Transverse colon (tissue), 4 donors: ENCODE results near the gene CCDC148. TPM values are rescaled to one million over a fixed set of nuclear protein-coding genes. Genes with fewer than 3 reads are reported as not detected.

Source experiments
- DNase-seq: peaks from one replicate; pipeline ENCODE4 v3.0.0-alpha.2; 2019
- H3K27ac ChIP-seq, 4 donors: fragments of 200-600 bp; sonication (generic); 2 replicates each; pipeline ENCODE4 v1.5.1; 2016 to 2018; ENCODE audit warnings: inconsistent platforms in 4 of 4
- H3K27me3 ChIP-seq: fragments of 200-600 bp; sonication (generic); 2 replicates; pipeline ENCODE4 v1.5.1; 2017; ENCODE audit warnings: inconsistent platforms
- H3K36me3 ChIP-seq, 4 donors: fragments of 200-600 bp; sonication (generic); 2 replicates each; pipeline ENCODE4 v1.5.1; 2017 to 2019; ENCODE audit warnings: inconsistent platforms in 4 of 4
- H3K4me1 ChIP-seq, 4 donors: fragments of 200-600 bp; sonication (generic); 2 replicates each; pipeline ENCODE4 v1.5.1; 2017 to 2020; ENCODE audit warnings: inconsistent platforms in 4 of 4
- H3K4me3 ChIP-seq, 4 donors: fragments of 200-600 bp; sonication (generic); 1 replicate in 1 of 4; 2 replicates in 3 of 4; pipeline versions ENCODE4 v1.5.1 to v1.6.1; 2017 to 2019; ENCODE audit warnings: inconsistent platforms in 4 of 4
- H3K9me3 ChIP-seq, 2 donors: fragments of 200-600 bp; sonication (generic); 2 replicates each; pipeline ENCODE4 v1.5.1; 2017 to 2019; ENCODE audit warnings: inconsistent platforms in 2 of 2
- EP300 ChIP-seq: sonication (generic); formaldehyde crosslinking; IDR thresholded peaks from one replicate; pipeline ENCODE4 v1.6.1; 2017; ENCODE audit warnings: antibody characterized with exemption, low read depth
- POLR2A ChIP-seq: fragments of 450-650 bp; IDR thresholded peaks from one replicate; pipeline ENCODE4 v1.6.1; 2016; ENCODE audit warnings: antibody characterized with exemption, mild to moderate bottlenecking, moderate library complexity
- POLR2AphosphoS5 ChIP-seq, 3 donors: sonication (generic); formaldehyde crosslinking; IDR thresholded peaks; one replicate each; pipeline ENCODE4 v1.6.1; 2016; ENCODE audit warnings: antibody characterized with exemption in 3 of 3
- WGBS, 2 donors: methylation state at CpG; one replicate each; pipeline ENCODE4 v1.1.5; 2018; ENCODE audit warnings: low coverage in 1 of 2; 5-methylcytosine and 5-hydroxymethylcytosine counted together
- in situ Hi-C, 4 donors: fragments of 200-750 bp; cut with MboI; loops; one replicate each; pipeline versions ENCODE4 v1.15.0 to v1.15.1; 2017; ENCODE audit warnings: low sequenced_read_pairs in 3 of 4, low pct_ligation_motif_present in 1 of 4, low pct_unique_long_range_greater_than_20kb in 1 of 4
- intact Hi-C: fragments of 100-400 bp; cut with DNase I; formaldehyde crosslinking; loops from one replicate; pipeline ENCODE4 v1.15.1; 2023; ENCODE audit warnings: low total_unique reads
- total RNA-seq, 4 donors: library from RNA; depleted of rRNA; stranded (reverse); fragments of >200 nt; gene quantifications; one replicate each; pipeline ENCODE4 v1.1.0, GENCODE V29; 2016
- TF ChIP-seq, protein P1 (sequence below), 5 experiments: fragments of 200-600 bp in 3 of 5; fragments of 450-650 bp in 2 of 5; sonication (generic) in 3 of 5; IDR thresholded peaks; 1 replicate in 2 of 5; 2 replicates in 3 of 5; pipeline ENCODE4 v1.5.1; 2016 to 2017; ENCODE audit warnings: antibody characterized with exemption in 5 of 5, inconsistent platforms in 3 of 5, mild to moderate bottlenecking in 2 of 5, moderate library complexity in 1 of 5

Gene CCDC148
- total RNA-seq, 4 donors from 2014 or later = 0.48 TPM; not detected in 3

DNA sequence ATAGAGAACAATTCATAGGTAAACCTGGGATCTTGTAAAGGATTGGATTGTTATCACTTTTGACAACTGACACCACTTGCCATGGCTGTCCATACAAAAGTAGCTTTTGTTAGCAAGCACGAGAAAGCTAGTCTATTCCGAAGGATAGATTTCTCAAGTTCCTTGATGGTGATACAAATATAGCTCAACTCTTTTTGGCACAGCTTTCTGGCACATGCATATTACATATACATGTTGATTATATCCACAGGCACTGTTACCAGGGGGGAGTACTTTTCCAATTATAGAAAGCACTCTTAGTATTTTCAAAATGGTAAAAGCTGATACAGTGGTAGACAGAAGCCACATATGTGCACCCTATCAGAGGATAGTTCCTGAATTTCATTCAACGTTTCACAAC is 186.0 kb downstream of the CCDC148 start:
- 88 to 96% methylated on average over 3 of the region's 3 CpGs for WGBS, 2 donors
- no peak for DNase-seq
- Histone ChIP-seq H3K9me3 (no peaks in the 10 kb centered on the region), H3K4me3 (no peak overlapping the region), H3K4me1 (no peaks in the 10 kb centered on the region), H3K36me3 (no peaks in the 10 kb centered on the region), H3K27ac (no peak overlapping the region), H3K27me3 (no peaks in the 10 kb centered on the region)
- TF ChIP-seq, protein P1, sequence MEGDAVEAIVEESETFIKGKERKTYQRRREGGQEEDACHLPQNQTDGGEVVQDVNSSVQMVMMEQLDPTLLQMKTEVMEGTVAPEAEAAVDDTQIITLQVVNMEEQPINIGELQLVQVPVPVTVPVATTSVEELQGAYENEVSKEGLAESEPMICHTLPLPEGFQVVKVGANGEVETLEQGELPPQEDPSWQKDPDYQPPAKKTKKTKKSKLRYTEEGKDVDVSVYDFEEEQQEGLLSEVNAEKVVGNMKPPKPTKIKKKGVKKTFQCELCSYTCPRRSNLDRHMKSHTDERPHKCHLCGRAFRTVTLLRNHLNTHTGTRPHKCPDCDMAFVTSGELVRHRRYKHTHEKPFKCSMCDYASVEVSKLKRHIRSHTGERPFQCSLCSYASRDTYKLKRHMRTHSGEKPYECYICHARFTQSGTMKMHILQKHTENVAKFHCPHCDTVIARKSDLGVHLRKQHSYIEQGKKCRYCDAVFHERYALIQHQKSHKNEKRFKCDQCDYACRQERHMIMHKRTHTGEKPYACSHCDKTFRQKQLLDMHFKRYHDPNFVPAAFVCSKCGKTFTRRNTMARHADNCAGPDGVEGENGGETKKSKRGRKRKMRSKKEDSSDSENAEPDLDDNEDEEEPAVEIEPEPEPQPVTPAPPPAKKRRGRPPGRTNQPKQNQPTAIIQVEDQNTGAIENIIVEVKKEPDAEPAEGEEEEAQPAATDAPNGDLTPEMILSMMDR (IDR thresholded peaks at IDR 0.05) = no peak
- TF ChIP-seq POLR2AphosphoS5 (IDR thresholded peaks at IDR 0.05) = no peak
- no peak for TF ChIP-seq EP300
- TF ChIP-seq POLR2A = no peak
- intact Hi-C loops (no loop called here), in situ Hi-C loops (no loop called here)

DNA sequence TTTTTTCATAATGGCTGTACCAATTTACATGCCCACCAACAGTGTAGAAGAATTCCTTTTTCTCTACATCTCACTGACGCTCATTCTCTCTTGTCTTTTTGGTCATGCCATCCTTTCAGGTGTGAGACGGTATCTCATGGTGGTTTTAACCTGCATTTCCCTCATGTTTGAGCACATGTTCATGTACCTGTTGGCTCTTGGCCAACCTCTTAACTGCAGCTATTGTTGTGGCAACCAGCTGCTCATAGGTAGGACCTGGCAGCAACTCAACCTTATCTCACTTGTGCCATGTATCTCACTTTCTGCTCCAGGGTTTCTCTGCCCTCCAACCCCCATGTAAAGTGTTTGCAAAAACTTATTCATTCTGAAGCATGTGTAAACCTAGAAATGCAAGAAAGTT is 187.4 kb downstream of the CCDC148 start:
- 73 to 74% methylated on average over 2 of the region's 2 CpGs for WGBS, 2 donors
- Histone ChIP-seq H3K27ac (no peak overlapping the region), H3K4me3 (no peak overlapping the region), H3K36me3 (no peaks in the 10 kb centered on the region), H3K4me1 (no peaks in the 10 kb centered on the region), H3K9me3 (no peaks in the 10 kb centered on the region), H3K27me3 (no peaks in the 10 kb centered on the region)
- DNase-seq = no peak
- intact Hi-C loops (no loop called here), in situ Hi-C loops (no loop called here)
- TF ChIP-seq EP300 = no peak
- no peak for TF ChIP-seq POLR2A
- TF ChIP-seq, protein P1 (IDR thresholded peaks at IDR 0.05) = no peak
- TF ChIP-seq POLR2AphosphoS5 (IDR thresholded peaks at IDR 0.05) = no peak

GRCh38 chr2:158266111-158266510 is 190.4 kb downstream of the CCDC148 start:
- in situ Hi-C loops (no loop called here), intact Hi-C loops (no loop called here)
- no peak for DNase-seq

DNA sequence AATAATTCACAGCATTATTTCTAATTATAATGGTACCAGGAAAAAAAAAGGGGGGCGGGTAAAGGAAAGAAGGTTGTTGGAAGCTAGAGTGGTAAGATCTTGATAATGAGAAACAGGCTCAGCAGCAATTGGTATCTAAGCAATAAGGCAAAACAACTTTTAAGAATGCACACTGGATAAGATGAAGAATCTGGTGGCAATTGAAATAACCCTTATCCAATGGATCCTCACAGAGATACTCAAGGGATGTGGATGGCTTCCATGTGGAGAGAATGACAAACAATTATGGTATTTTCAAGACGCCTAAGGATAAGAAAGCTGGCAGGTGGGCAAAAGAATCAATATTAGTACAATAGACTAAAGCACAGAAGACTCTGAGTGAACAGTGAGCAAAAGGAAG is 201.3 kb downstream of the CCDC148 start:
- no peak for DNase-seq
- intact Hi-C loops = no loop called here
- H3K4me1 ChIP-seq = no peaks in the 10 kb centered on the region
- H3K27ac ChIP-seq = no peak overlapping the region
- no peaks in the 10 kb centered on the region for H3K36me3 ChIP-seq
- H3K9me3 ChIP-seq = no peaks in the 10 kb centered on the region
- H3K27me3 ChIP-seq = no peaks in the 10 kb centered on the region
- TF ChIP-seq POLR2AphosphoS5 (IDR thresholded peaks at IDR 0.05) (no peak), POLR2A (no peak), EP300 (no peak)
- TF ChIP-seq, protein P1 (IDR thresholded peaks at IDR 0.05) = no peak
- no peak overlapping the region for H3K4me3 ChIP-seq
- in situ Hi-C loops = no loop called here
- WGBS, 2 donors = 77 to 81% methylated on average over 2 of the region's 2 CpGs

More at GRCh38 chr2:158266111-158266510, 190.4 kb downstream of the CCDC148 start:
- no peaks in the 10 kb centered on the region for H3K36me3 ChIP-seq
- 53 to 71% methylated on average over 2 of the region's 2 CpGs for WGBS, 2 donors
- no peaks in the 10 kb centered on the region for H3K9me3 ChIP-seq
- no peaks in the 10 kb centered on the region for H3K4me1 ChIP-seq
- no peak overlapping the region for H3K27ac ChIP-seq
- TF ChIP-seq POLR2A (no peak), EP300 (no peak), POLR2AphosphoS5 (IDR thresholded peaks at IDR 0.05) (no peak)
- TF ChIP-seq, protein P1 (IDR thresholded peaks at IDR 0.05) = no peak
- no peak overlapping the region for H3K4me3 ChIP-seq
- no peaks in the 10 kb centered on the region for H3K27me3 ChIP-seq
